GM18511 (cell line): Measurements from ENCODE around the gene ABCB9.

Experiments used
- ATAC-seq: cut with Tn5 transposase; IDR thresholded peaks from one replicate; pipeline ENCODE4 v1.9.1; 2021; ENCODE audit warnings: mild to moderate bottlenecking, moderate library complexity; ENCODE audit not compliant: unreplicated experiment

Gene ABCB9

DNA sequence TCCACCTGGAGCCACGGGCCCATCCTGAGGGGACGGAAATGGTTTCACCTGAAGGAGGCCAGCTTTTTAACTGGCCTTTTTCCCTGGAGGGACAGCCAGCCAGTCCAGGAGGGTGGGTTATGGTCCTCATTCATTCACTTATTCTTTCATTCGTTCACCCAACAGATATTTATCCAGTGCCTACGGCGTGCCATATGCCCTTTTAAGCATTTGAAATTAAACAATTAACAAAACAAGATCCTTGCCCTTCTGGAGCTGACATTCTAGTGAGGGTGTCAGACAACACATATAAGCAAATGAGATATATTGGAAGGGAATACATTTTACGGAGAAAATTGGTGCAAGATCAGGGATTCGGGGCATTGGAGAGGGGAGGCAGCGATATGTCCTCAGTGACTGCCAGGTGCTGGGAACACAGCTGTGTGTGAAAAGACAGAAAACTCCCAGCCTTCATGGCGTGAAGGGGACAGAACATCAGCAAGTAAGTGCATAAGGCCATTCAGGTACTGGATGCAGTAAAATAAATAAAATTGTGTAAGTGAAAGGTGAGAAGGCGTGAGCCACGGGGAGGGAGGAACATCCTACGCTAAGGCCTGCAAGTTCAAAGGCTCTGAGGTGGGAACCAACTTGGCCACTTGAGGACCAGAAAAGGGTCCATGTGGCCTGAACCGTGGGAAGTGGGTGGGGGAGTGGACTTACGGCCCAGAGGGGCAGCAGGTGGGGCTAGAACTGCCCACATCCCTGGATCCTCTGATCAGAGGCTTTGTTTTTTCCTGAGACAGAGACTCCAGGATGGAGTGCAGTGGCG is 684 bp upstream of the ABCB9 start:
- ATAC-seq = no peak

DNA sequence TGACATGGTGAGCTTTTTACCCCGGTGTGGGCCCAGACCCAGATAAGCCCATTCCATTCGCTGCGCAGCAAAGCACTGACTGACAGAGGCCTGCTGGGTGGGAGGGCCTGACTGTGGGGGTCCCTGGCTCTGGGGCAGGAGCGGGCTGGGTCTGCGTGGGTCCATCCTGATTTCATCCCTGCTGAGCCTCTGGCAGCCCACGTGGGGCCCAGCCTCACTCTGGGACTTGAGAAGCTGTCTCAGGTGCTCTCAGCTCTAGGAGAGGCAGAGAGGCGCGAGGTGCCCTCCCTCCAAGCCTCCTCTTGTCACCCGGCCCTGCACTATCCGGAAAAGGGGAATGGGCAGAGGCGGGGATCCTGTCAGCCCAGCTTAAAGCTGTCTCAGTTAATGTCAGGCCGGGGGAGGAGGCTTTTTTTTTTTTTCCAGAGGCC is 927 bp downstream of the ABCB9 start:
- no peak for ATAC-seq

DNA sequence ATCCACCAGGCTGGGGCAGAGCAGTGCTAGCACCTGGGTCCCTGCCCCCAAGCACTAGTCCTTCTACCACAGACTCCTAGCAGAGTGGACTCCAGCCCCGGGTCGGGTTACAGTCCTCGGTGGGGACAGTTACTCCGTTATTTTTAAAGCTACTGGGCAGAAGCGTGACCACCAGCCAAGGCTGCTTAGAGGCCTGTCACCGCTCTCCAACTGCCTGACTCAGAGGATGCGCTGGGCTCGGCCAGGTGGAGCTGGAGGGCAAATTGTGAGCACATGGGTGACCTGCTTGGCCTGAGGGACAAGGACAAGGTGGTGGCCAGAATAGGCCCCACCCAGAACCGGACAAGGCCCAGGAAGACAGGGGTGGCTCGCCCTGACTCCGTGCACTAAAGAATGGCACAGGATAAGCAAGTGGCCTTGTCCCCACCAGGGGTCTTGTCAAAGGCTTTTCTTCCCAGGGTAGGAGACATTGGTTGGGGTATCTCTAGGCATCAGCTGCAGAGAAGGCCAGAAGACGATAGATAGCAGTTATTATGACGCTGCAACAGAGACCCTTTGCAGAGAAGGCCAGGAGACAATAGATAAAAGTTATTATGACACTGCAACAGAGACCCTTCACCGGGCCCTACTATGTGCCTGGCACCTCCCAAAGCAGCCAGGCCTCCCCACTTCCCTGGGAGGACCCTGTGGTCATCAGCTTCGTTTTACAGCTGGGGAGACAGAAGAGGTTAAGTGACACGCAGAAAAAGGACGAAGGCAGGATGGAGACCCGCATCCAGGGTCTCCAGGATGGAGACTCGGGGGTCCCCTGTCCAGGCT is 1.6 kb downstream of the ABCB9 start:
- no peak for ATAC-seq

DNA sequence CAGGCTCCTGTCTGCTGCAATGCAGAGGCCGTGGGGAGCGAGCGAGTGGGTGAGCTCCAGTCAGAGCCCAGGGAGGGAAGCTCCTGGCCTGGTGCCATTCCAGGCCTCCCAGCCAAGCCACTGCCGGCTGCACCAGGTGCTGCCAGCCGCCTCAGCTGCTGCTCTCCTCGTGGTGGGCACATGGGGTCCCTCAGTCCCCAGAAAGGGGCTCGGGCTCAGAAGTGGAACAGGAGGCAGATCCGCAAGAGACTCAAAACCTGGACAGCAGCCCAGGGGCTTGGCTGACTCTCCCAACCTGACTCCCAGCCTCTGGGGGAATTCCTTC is 2.4 kb downstream of the ABCB9 start:
- no peak for ATAC-seq

DNA sequence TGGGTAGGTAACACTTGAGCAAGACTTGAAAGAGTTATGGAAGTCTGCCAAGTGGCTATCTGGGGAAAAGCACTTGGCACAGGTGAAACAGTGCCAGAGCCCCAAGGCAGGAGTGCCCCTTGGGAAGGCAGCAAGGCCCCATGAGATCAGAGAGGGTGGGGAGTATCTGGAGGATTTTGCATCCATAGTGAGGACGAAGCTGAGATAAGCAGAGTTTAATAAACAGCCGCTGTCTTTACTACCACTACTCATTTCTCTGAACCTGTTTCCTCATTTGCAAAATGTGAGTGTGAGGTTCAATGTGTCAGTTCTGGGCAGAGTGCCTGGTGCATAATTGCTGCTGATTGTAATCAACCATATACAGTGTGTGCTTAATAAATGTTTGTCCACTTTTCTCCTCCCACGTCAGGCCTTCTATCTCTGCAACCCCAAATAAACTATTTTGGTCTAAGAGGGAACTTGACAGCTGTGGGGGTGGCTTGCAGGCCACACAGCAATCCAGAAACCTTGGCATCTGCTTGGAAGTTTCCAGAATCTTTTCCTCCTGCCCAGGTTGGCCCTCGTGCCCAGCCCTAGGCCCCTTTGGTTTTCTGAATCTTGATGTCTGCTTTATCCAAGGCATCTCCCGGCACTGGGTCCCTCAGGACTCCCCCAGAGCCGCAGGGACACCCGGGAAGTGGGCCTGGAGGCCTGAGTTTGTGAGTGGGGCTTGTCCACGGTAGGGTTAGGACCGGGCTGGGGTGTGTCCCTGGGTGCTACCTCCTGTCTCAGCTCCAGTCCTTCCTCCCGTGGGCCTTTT is 4.5 kb downstream of the ABCB9 start:
- no peak for ATAC-seq

DNA sequence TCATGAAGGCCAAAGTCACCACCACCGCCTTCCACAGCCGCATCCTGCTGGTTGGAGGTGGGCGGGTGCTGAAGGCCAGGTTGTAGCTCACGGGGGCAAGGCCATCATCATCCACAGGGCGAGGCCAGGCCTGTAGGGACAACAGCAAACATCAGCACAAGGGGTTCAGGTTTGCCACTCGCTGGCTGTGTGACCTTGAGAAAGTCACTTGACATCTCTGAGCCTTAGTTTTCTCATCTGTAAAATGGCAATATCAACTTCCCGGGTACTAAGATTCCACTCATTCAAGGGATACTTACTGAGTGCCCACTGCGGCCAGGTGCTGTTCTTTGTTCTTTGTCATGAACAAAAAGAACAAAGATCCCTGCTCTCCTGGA is 6.1 kb downstream of the ABCB9 start:
- ATAC-seq = no peak

DNA sequence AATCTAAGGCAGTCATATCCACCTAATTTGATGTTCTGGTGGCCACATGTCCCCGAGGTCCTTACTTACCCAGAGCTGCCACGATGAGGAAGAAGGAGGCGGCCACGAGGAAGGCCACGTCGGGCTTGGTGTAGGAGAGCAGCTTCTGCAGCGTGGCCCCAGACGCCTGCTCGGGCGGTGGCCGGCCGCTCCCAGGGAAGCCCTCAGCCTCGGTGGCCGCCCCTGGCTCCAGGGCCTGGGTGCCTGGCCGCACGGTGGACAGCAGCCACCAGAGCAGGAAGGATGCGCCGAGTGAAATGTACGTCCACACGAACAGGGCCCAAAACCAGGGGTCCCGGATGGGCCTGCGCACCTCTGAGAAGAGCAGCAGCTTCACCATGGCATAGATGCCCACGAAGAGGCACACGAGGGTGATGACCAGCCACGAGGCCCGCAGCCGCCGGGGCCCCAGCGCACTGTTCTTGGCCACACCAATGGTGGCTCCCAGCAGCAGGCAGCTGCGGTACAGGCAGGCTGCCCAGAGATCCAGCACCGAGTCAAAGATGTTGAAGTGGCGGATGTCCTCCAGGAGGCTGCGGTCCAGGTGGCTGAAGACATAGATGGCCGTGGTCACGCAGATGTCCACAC is 6.6 kb downstream of the ABCB9 start:
- no peak for ATAC-seq

DNA sequence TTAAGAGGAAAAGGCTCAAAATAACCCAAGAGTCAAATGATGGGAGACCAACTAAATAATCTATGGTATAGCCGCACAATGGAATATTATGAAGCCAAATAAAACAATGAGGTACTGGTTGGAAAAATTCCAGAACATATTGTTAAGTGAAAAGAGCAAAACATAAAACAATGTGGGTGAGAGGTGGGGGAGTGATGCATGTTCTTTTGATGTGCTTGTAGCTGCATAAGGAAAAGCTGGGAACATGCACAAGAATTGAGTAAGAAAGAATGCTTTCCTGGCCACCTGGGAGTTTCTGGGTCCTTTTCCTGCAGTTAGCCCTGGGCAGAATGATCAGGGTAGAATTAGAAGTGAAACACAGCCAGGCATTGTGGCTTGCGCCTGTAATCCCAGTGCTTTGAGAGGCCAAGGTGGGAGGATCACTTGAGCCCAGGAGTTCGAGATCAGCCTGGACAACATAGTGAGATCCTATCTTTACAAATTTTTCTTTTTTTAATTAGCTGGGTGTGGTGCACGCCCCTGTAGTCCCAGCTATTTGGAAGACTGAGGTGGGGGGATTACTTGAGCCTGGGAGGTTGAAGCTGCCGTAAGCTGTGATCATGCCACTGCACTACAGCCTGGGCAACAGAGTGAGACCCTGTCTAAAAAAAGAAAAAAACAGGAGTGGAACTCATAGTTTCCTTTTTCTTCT is 7.9 kb downstream of the ABCB9 start:
- no peak for ATAC-seq

DNA sequence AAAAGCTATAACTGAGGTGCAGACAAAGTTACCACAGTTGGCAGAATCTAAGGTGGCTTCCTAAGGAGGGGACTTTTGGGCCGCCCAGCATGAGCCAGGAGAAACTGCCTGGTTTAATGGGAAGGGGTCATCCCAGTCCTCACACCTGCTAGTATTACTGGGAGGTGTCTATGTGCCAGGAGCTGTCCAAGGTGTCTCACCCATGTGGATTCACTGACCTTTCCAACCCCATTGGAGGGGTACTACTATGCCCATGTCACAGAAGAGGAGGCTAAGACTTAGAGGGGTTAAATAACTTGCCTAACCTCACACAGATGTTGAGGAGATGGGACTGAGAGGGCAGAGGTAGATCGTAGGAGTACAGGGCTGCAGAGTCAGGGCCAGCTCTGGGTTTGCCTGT is 10.2 kb downstream of the ABCB9 start:
- ATAC-seq = no peak

DNA sequence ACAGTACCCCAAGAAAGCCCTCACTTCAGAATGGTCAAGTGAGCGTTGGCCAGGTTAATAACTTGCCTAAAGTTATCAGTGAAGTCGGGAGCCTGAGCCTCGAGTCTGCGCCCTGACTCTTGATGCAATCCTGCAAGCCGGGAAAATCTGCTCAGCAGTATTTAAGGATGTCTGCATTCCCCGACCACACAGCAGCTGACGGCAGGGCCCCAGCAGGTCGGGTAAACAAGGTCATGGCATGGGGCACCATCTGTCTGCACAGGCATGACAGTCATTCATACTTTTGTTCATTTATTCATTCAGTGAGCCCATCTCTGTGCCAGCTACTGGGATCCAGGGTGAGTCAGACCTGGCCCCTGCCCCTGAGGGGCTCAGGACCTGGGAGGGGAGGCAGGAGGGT is 11.1 kb downstream of the ABCB9 start:
- no peak for ATAC-seq

DNA sequence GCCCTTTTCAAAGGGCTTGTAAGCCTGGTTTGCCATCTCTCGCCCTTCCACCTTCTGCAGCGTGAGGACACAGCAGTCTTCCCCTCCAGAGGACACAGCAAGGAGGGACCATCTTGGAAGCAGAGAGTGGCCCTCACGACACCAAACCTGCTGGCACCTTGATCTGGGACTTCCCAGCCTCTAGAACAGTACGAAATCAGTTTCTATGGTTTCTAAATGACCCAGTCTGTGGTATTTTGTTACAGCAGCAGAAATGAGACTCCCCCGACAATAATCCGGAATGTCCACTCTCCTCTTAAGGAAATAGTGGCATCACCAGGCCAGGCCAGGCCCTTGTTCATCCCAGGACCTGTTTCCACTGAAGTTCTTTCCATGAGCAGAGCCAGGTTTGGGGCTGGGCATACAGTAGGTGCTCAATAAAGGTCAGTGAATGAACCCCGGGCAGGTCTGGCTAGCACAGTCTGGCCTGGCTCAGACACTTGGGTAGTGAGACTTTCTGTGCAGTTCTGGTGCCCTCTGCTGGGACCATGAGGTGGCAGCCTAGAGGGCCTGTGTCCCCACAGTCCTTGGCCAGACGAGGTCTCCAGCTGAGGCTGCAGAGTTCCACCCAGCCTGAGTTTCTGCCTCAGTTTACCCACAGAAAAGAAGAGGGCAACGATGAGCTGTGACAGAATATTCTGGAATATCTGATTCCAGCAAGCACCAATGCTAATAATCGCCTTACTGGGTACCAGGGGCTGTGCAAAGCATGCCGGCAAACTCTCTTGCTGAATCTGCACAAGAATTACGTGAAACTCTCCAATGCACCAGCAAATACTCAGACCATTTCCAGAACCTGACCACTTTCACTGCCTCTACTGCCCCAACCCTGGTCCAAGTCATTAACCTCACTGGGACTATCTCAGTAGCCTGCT is 14.0 kb downstream of the ABCB9 start:
- ATAC-seq = peak; percentile 85

DNA sequence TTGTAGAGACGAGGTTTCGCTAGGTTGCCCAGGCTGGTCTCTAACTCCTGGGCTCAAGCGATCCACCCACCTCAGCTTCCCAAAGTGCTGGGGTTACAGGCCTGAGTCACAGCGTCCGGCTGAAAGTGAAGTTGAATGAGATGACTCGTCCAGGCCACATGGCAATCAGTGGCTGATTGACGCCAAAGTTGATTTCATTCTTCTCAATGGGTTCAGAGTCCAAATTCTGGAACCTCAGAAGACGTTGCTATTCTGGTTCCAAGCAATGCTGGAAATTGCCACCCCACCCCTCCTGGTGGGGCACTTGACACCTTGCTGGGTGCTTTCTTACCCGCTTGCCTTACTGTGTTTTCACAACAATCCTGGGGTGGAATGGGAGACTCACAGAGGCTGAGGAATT is 14.9 kb downstream of the ABCB9 start:
- ATAC-seq = no peak

DNA sequence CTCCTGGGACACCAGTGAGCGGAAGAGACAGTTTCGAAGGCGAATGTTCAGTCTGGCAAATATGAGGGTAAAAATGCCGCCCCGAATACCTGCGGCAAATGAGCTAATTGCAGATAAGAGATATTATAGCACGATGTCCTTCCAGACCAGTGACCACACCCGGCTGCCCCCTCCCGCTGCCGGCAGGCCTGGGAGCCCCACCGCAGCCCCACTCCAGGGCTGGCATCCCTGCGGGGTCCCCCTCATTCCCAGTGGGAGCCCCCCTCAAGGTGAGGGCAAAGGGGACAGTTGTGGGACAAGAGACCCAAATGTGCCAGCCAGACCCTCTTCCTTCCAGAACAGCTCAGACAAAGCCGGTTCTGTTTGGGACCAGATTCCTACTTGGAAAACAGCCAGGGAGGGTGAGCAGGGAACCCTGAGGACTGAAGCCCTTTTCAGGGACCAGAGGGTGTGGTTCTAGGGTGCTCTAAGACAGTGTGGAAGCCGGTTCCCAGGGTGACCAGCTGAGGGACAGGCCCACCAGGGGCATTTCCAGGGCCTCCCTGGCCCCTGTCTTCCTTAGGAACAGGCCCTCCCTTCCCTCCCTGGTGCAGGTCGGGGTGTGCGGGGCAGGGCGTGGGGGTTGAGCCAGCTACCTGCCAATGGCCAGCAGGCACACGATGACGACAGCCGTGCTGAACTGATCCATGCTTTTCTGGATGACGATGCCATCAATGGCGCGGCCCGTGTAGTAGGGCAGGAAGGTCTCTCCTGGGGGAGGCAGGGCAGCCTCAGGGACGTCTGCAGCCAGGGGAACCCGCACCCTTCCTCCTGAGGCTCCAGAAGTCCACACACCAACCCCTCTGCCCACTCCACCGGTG is 16.2 kb downstream of the ABCB9 start:
- no peak for ATAC-seq

DNA sequence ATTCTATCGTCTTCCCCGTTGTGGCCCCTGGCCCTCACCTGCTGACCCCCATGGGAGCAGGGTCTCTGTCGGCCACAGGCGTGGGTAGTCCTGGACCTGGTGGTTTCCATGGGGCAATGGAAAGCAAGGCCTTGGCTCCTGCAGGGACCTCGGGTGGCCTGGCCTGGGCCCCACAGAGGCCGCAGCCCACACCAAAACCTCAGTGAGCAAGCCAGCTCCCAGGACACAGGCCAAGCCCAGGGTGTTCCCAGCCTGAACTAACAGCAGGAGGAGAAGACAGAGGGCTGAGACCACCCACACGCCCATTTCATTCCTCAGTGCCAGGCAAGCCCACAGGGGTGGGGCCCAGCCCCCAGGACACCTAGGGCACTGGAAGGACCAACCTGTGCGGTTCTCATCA is 16.9 kb downstream of the ABCB9 start:
- no peak for ATAC-seq

DNA sequence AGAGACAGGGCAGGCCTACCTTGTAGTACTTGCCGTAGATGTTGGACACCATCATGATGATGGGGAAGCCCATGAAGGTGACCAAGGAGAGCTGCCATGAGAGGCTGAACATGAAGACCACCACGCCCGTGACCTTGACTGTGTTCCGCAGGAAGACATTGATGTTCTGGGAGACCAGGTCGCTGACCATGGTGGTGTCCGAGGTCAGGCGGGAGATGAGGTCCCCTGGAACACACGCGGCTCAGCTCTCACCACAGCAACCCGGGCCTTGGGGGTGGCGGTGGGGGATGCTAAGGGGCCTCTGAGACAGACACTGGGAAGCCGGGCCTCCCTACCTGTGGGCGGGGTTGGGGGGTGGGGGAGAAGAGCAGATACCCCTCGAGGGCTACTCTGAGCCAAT is 17.7 kb downstream of the ABCB9 start:
- no peak for ATAC-seq

DNA sequence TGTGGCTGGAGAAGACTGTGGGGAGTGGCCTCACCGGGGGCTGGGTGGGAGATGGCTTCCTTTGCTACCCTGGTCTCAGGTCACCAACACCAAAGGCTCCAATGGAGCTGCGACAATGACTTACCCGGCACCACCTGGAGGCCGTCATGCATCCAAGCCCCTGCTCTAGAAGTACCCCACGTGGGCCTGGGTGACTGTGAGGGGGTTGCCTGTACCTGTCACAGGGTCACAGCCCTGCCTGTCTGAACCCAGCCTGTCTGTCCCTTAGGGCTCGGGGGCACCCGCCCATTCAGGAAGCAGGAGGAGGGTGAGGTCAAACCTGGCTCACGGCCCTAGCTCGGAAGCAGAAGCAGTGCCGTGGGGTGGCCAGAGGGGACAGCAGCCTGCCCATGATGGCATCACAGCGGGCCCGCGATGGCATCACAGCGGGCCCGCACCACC is 18.9 kb downstream of the ABCB9 start:
- ATAC-seq = no peak

DNA sequence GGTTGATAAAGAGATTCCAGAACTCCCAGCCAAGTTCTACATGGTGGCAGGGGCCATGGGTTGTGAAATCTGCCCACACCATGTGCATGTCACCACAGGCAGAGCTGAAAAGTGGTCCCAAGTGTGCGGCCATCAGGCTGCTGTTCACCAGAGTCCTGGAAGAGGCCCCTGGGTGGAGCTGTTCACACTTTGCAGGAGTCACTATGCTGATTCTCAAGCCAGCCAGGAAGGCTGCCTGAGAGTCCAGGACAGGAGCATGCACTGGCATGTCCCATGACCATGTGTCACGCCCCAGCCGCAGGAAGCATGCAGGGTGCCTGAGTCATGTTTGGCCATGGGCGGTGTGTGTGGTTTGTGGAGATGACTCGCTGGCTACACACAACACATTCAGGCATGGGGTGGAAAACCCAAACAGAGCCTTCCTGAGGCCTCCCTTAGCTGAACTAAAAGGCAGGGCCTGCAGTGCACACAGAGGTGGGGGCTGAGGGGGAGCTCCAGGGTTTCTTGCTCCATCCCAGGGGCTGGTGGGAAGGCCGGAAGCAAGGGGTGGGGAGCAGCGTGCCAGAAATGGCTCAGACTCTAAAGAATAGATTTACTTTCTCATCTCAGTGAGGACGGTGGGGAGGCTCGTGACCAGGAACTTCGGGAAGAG is 19.4 kb downstream of the ABCB9 start:
- peak; percentile 90 for ATAC-seq
